ENCODE measurements around the gene SGTB. TPM values are rescaled to one million over a fixed set of nuclear protein-coding genes. Genes with fewer than 3 reads are reported as not detected.
A peak's percentile ranks its signal among the peaks of the same experiment; 100 is the strongest.
"Not testable (repeated sequence)": the region's sequence is repeated elsewhere in the genome, so short reads cannot be mapped to it uniquely, and the experiment has no call there.

The SGTB gene
- total RNA-seq, 1 donor from 2014 or later, result 6.4 TPM

- intact Hi-C loops (cut with DNase I), result no loop called here
- Histone ChIP-seq H3K27me3 (no peaks in the 10 kb centered on the region), H3K4me3 (peak overlapping the region; percentile 64 to 70), H3K9me3 (no peaks in the 10 kb centered on the region), H3K27ac (peak overlapping the region; percentile 70), H3K4me1 (peaks cover 35% of the 10 kb centered on the region), H3K36me3 (peaks cover 0 to 7% of the 10 kb centered on the region in 2 donors)
- no peak for DNase-seq (ENCODE audit: extremely low spot score in 2 of 2)
- TF ChIP-seq POLR2AphosphoS5 (IDR thresholded peaks at IDR 0.05; ENCODE audit: insufficient read depth in 1 of 2, low read depth in 1 of 2), result no peak
- TF ChIP-seq CTCF (IDR thresholded peaks at IDR 0.05), result no peak
- TF ChIP-seq POLR2A (IDR thresholded peaks at IDR 0.05), result no peak
Measured at GRCh38 chr5:65625743-65626142, 96.2 kb downstream of the SGTB start.

GRCh38 chr5:65624571-65625555, 97.0 kb downstream of the SGTB start, which contains the start of the genes SHLD3 and TRAPPC13:
SHLD3 (plus strand) TSS chr5:65625027; CDS start chr5:65629588, 4,561 bp downstream.
TRAPPC13 (plus strand) TSS chr5:65625027; CDS start chr5:65625061, 34 bp downstream.
- DNase-seq (ENCODE audit: extremely low spot score in 2 of 2), result peak in 1 of 2 donors; percentile 91
- TF ChIP-seq POLR2AphosphoS5 (IDR thresholded peaks at IDR 0.05; ENCODE audit: insufficient read depth in 1 of 2, low read depth in 1 of 2) (peak in 1 of 2 donors; percentile 84), POLR2A (IDR thresholded peaks at IDR 0.05) (no peak)
- Histone ChIP-seq H3K4me3 (peak within 1 kb of the TSS; percentile 64 to 70), H3K9me3 (no peaks in the 10 kb centered on the region), H3K36me3 (peaks cover 0 to 7% of the 10 kb centered on the region in 2 donors), H3K27me3 (no peaks in the 10 kb centered on the region), H3K4me1 (peaks cover 35% of the 10 kb centered on the region), H3K27ac (peak within 1 kb of the TSS; percentile 70)
- intact Hi-C loops (cut with DNase I), result no loop called here

GRCh38 chr5:65624025-65624570, 97.8 kb downstream of the SGTB start, which contains the start of gene TRIM23:
TRIM23 (minus strand) TSS chr5:65624333; CDS start chr5:65624274, 59 bp downstream.
- H3K4me3 ChIP-seq, result peak within 1 kb of the TSS; percentile 64 to 70
- DNase-seq (ENCODE audit: extremely low spot score in 2 of 2), result peak in 1 of 2 donors; percentile 95
- H3K27me3 ChIP-seq, result no peaks in the 10 kb centered on the region
- H3K4me1 ChIP-seq, result peaks cover 36% of the 10 kb centered on the region
- peaks cover 0 to under 1% of the 10 kb centered on the region in 2 donors for H3K36me3 ChIP-seq
- TF ChIP-seq CTCF (IDR thresholded peaks at IDR 0.05) (no peak), POLR2AphosphoS5 (IDR thresholded peaks at IDR 0.05; ENCODE audit: insufficient read depth in 1 of 2, low read depth in 1 of 2) (peak; percentile 79 to 85), POLR2A (IDR thresholded peaks at IDR 0.05) (no peak)
- no peaks in the 10 kb centered on the region for H3K9me3 ChIP-seq
- peak within 1 kb of the TSS; percentile 70 for H3K27ac ChIP-seq
- intact Hi-C loops (cut with DNase I), result no loop called here

- Histone ChIP-seq H3K4me1 (peaks cover 39% of the 10 kb centered on the region), H3K27me3 (no peaks in the 10 kb centered on the region), H3K27ac (peak overlapping the region; percentile 70), H3K36me3 (no peaks in the 10 kb centered on the region), H3K4me3 (peak overlapping the region; percentile 64 to 70), H3K9me3 (no peaks in the 10 kb centered on the region)
- no peak for DNase-seq (ENCODE audit: extremely low spot score in 2 of 2)
- intact Hi-C loops (cut with DNase I), result no loop called here
- no peak for TF ChIP-seq POLR2AphosphoS5 (IDR thresholded peaks at IDR 0.05; ENCODE audit: insufficient read depth in 1 of 2, low read depth in 1 of 2)
- no peak for TF ChIP-seq POLR2A (IDR thresholded peaks at IDR 0.05)
- no peak for TF ChIP-seq CTCF (IDR thresholded peaks at IDR 0.05)
Measured at GRCh38 chr5:65623482-65623881, 98.4 kb downstream of the SGTB start.

- H3K27ac ChIP-seq; H3K4me3 ChIP-seq; H3K9me3 ChIP-seq; intact Hi-C loops (cut with DNase I); DNase-seq (ENCODE audit: extremely low spot score in 2 of 2); H3K27me3 ChIP-seq; H3K36me3 ChIP-seq: not testable (repeated sequence)
- peaks cover 39% of the 10 kb centered on the region for H3K4me1 ChIP-seq
Measured at GRCh38 chr5:65621961-65622360, 99.9 kb downstream of the SGTB start.
